H9 (cell line): Measurements from ENCODE around the gene LRRC10. TPM values are rescaled to one million over a fixed set of nuclear protein-coding genes. Genes with fewer than 3 reads are reported as not detected.

Experiments used
- DNase-seq: peaks from one replicate; pipeline ENCODE4 v3.0.0-alpha.2; 2017
- H2AFZ ChIP-seq: one replicate; pipeline ENCODE4 v1.6.1; 2013; ENCODE audit warnings: mild to moderate bottlenecking, low read length, control low read depth, moderate library complexity
- H2AK5ac ChIP-seq: 2 replicates; pipeline ENCODE4 v1.6.1; 2013; ENCODE audit warnings: low read length, control low read depth, mixed read lengths; ENCODE audit not compliant: insufficient read length
- H2BK120ac ChIP-seq: one replicate; pipeline ENCODE4 v1.6.1; 2013; ENCODE audit warnings: low read depth, mild to moderate bottlenecking, low read length, control low read depth, inconsistent platforms; ENCODE audit not compliant: poor library complexity, severe bottlenecking
- H2BK12ac ChIP-seq: 2 replicates; pipeline ENCODE4 v1.6.1; 2013; ENCODE audit warnings: low read length, control low read depth, mixed read lengths, low read depth; ENCODE audit not compliant: insufficient read length
- H2BK15ac ChIP-seq: 2 replicates; pipeline ENCODE4 v1.6.1; 2013; ENCODE audit warnings: low read depth, low read length, control low read depth
- H2BK20ac ChIP-seq: one replicate; pipeline ENCODE4 v1.6.1; 2013; ENCODE audit warnings: low read depth, mild to moderate bottlenecking, low read length, control low read depth, inconsistent platforms; ENCODE audit not compliant: poor library complexity, severe bottlenecking
- H2BK5ac ChIP-seq: 2 replicates; pipeline ENCODE4 v1.6.1; 2013; ENCODE audit warnings: low read length, control low read depth, mixed read lengths; ENCODE audit not compliant: insufficient read length
- H3K14ac ChIP-seq: 2 replicates; pipeline ENCODE4 v1.6.1; 2013; ENCODE audit warnings: low read length, control low read depth; ENCODE audit not compliant: insufficient read depth
- H3K18ac ChIP-seq: 2 replicates; pipeline ENCODE4 v1.6.1; 2013; ENCODE audit warnings: low read depth, mild to moderate bottlenecking, mixed read lengths, low read length, control low read depth; ENCODE audit not compliant: insufficient read length
- H3K23ac ChIP-seq: 2 replicates; pipeline ENCODE4 v1.6.1; 2013; ENCODE audit warnings: low read length, control low read depth, mixed read lengths, low read depth; ENCODE audit not compliant: insufficient read length
- H3K23me2 ChIP-seq: 2 replicates; pipeline ENCODE4 v1.6.1; 2013; ENCODE audit warnings: low read depth, mild to moderate bottlenecking, mixed read lengths, low read length, control low read depth; ENCODE audit not compliant: insufficient read length, poor library complexity, severe bottlenecking
- H3K27ac ChIP-seq: 2 replicates; pipeline ENCODE4 v1.5.1; 2013; ENCODE audit warnings: low read length, control low read depth, mixed read lengths, low read depth; ENCODE audit not compliant: insufficient read length
- H3K27me3 ChIP-seq: 2 replicates; pipeline ENCODE4 v1.6.1; 2013; ENCODE audit warnings: low read length, control low read depth, inconsistent platforms; ENCODE audit not compliant: insufficient read depth
- H3K4ac ChIP-seq: 2 replicates; pipeline ENCODE4 v1.6.1; 2013; ENCODE audit warnings: low read depth, mild to moderate bottlenecking, control low read depth, inconsistent platforms, low read length, moderate library complexity
- H3K4me1 ChIP-seq: 2 replicates; pipeline ENCODE4 v1.6.1; 2013; ENCODE audit warnings: low read length, control low read depth, inconsistent platforms; ENCODE audit not compliant: insufficient read depth
- H3K4me2 ChIP-seq: 2 replicates; pipeline ENCODE4 v1.6.1; 2013; ENCODE audit warnings: low read length, control low read depth, mixed read lengths; ENCODE audit not compliant: insufficient read length, insufficient read depth
- H3K56ac ChIP-seq: 2 replicates; pipeline ENCODE4 v1.6.1; 2013; ENCODE audit warnings: low read depth, mild to moderate bottlenecking, mixed read lengths, low read length, control low read depth; ENCODE audit not compliant: insufficient read length
- H3K79me1 ChIP-seq: 2 replicates; pipeline ENCODE4 v1.6.1; 2013; ENCODE audit warnings: low read depth, mild to moderate bottlenecking, moderate library complexity, low read length, control low read depth, inconsistent platforms; ENCODE audit not compliant: insufficient read depth, poor library complexity, severe bottlenecking
- H3K79me2 ChIP-seq: 2 replicates; pipeline ENCODE4 v1.6.1; 2013; ENCODE audit warnings: low read length, control low read depth, inconsistent platforms; ENCODE audit not compliant: insufficient read depth
- H3K9ac ChIP-seq: 2 replicates; pipeline ENCODE4 v1.6.1; 2013; ENCODE audit warnings: low read length, control low read depth, mixed read lengths; ENCODE audit not compliant: insufficient read length; ENCODE audit errors: extremely low read depth
- H3K9me3 ChIP-seq: one replicate; pipeline ENCODE4 v1.6.1; 2013; ENCODE audit warnings: low read depth, low read length, inconsistent platforms; ENCODE audit not compliant: control insufficient read depth
- H3T11ph ChIP-seq: one replicate; pipeline ENCODE4 v1.6.1; 2013; ENCODE audit warnings: mild to moderate bottlenecking, low read length, control low read depth, inconsistent platforms
- H4K20me1 ChIP-seq: one replicate; pipeline ENCODE4 v1.6.1; 2013; ENCODE audit not compliant: control insufficient read depth, insufficient read length, insufficient read depth
- H4K5ac ChIP-seq: 2 replicates; pipeline ENCODE4 v1.6.1; 2013; ENCODE audit warnings: low read depth, mild to moderate bottlenecking, mixed read lengths, low read length, control low read depth; ENCODE audit not compliant: insufficient read length
- H4K8ac ChIP-seq: replicated peaks from 2 replicates; pipeline ENCODE4 v1.6.1; 2013; ENCODE audit warnings: low read length, control low read depth, mixed read lengths, low read depth; ENCODE audit not compliant: insufficient read length
- H4K91ac ChIP-seq: 2 replicates; pipeline ENCODE4 v1.6.1; 2013; ENCODE audit warnings: low read depth, mild to moderate bottlenecking, moderate library complexity, mixed read lengths, low read length, control low read depth; ENCODE audit not compliant: insufficient read length
- H3K27ac Mint-ChIP-seq, 3 experiments: 2 replicates in 2 of 3; 3 replicates in 1 of 3; pipeline ENCODE4 v1.8.0; 2020 to 2021; ENCODE audit warnings: mixed read lengths in 3 of 3, mild to moderate bottlenecking in 1 of 3, moderate library complexity in 1 of 3
- H3K27me3 Mint-ChIP-seq: 2 replicates; pipeline ENCODE4 v1.8.0; 2021; ENCODE audit warnings: low read depth, mild to moderate bottlenecking, moderate library complexity, mixed read lengths
- H3K36me3 Mint-ChIP-seq, 3 experiments: 2 replicates in 2 of 3; 3 replicates in 1 of 3; pipeline ENCODE4 v1.8.0; 2020 to 2021; ENCODE audit warnings: low read depth in 3 of 3, mixed read lengths in 3 of 3; ENCODE audit not compliant: insufficient read depth in 1 of 3
- H3K4me1 Mint-ChIP-seq, 2 experiments: 2 replicates each; pipeline ENCODE4 v1.8.0; 2020; ENCODE audit warnings: mixed read lengths in 2 of 2
- H3K4me3 Mint-ChIP-seq, 2 experiments: 2 replicates in 1 of 2; 3 replicates in 1 of 2; pipeline ENCODE4 v1.8.0; 2020 to 2021; ENCODE audit warnings: mild to moderate bottlenecking in 2 of 2, mixed read lengths in 2 of 2, moderate library complexity in 1 of 2
- H3K9me3 Mint-ChIP-seq, 2 experiments: 2 replicates in 1 of 2; 3 replicates in 1 of 2; pipeline ENCODE4 v1.8.0; 2020; ENCODE audit warnings: mild to moderate bottlenecking in 2 of 2, mixed read lengths in 2 of 2, moderate library complexity in 1 of 2
- CTCF ChIP-seq: fragments of 200-600 bp; sonication (generic); conservative IDR thresholded peaks from 3 replicates; pipeline ENCODE4 v1.8.0; 2021; ENCODE audit warnings: antibody characterized with exemption, mild to moderate bottlenecking
- total RNA-seq: library from RNA; stranded (reverse); gene quantifications from 2 replicates; pipeline ENCODE4 v1.2.1, GENCODE V29; 2021

Gene LRRC10
- total RNA-seq, 1 experiment from 2014 or later = not detected

DNA sequence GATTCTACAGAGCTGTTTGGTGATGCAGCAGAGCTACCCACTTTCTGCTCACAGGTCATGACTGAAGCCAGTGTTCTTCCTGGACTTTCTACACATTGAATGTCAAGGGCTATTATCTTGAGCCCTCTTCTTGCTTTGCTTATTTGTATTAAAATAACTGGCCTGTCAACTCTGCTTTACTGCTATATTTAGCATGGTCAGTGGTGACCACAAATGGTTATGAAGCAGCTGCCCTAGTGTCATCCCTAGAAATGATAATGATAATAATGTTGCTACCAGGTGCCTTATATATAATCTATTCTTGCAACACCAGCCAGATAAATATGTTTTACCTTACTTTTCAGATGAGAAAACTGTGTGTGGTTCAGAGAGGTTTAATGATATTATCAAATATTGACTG, 2.6 kb upstream of the LRRC10 start:
- no peak for DNase-seq
- Histone ChIP-seq H2BK20ac (no peak overlapping the region), H3K27ac (no peak overlapping the region), H4K91ac (no peak overlapping the region), H2BK120ac (no peak overlapping the region), H3K4ac (no peak overlapping the region), H4K8ac (no peak overlapping the region), H3K79me1 (no peaks in the 10 kb centered on the region), H3K27me3 (no peaks in the 10 kb centered on the region), H2BK5ac (no peak overlapping the region), H3K14ac (no peak overlapping the region), H2BK15ac (no peak overlapping the region), H2AFZ (no peak overlapping the region), H2AK5ac (no peak overlapping the region), H3K23me2 (no peaks in the 10 kb centered on the region), H3K4me2 (no peak overlapping the region), H3K56ac (no peak overlapping the region), H4K20me1 (no peaks in the 10 kb centered on the region), H3K9ac (no peak overlapping the region), H3K9me3 (no peaks in the 10 kb centered on the region), H4K5ac (no peak overlapping the region), H3K23ac (no peak overlapping the region), H2BK12ac (no peak overlapping the region), H3K18ac (no peak overlapping the region), H3T11ph (no peak overlapping the region), H3K4me1 (no peaks in the 10 kb centered on the region), H3K79me2 (no peaks in the 10 kb centered on the region)
- H3K9me3 Mint-ChIP-seq = no peaks in the 10 kb centered on the region
- H3K4me3 Mint-ChIP-seq = no peak overlapping the region
- peaks cover 3% of the 10 kb centered on the region in 2 experiments; a peak in 2 of 4 replicates for H3K4me1 Mint-ChIP-seq
- H3K27me3 Mint-ChIP-seq = no peaks in the 10 kb centered on the region; the same call in 1 of the 2 replicates
- H3K36me3 Mint-ChIP-seq = no peaks in the 10 kb centered on the region
- no peak overlapping the region for H3K27ac Mint-ChIP-seq
- no peak for TF ChIP-seq CTCF
